Measurements from ENCODE around the gene ATP6V1G1. TPM values are rescaled to one million over a fixed set of nuclear protein-coding genes. Genes with fewer than 3 reads are reported as not detected.

The ATP6V1G1 gene
- total and polyA plus RNA-seq, 2 donors (not counting 1 experiment from before 2014, with no cell fraction given), result 86.8 to 150 TPM

DNA sequence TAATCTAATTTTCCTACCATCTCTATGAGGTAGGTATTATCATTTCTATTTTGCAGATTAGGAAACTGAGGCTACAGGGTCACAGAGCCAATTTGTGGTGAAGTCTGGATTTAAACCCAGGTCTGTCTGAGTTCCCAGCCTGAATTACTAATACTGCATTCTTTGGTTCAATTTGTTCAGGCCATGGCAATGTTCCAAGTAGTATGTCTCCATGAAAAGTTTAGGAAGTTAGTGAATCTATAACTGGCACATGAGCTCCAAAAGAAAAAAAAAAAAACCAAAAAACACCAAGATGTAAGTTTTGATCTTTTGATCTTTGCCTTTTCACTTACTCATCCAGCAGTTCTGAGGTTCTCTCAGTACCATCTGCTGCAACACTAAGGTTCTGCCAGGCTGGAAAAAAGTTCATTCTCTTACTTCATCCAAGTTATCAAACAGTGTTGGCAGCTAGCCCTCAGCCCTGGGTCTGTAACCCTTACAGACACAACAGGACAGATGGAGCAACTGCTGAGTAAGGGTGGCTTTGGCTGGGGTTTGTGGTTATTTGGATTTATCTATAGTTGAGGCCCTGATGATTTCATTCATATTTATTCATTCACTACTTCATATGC is 19.1 kb downstream of the ATP6V1G1 start:
- H4K20me1 ChIP-seq (ENCODE audit: control insufficient read depth, insufficient read depth, low read length, poor library complexity, severe bottlenecking), result no peaks in the 10 kb centered on the region
- no peak overlapping the region for H2AFZ ChIP-seq (ENCODE audit: insufficient read depth, low read depth, low read length, poor library complexity, severe bottlenecking)
- POLR2A ChIA-PET, result interaction anchor here (0.6 kb wide), 1 partner anchor 16 kb away, joined by 12 read pairs; no protein-coding TSS in a partner anchor
- H3K4me3 Mint-ChIP-seq, result no peak overlapping the region
- peaks cover 41 to 47% of the 10 kb centered on the region in 2 donors for H3K4me1 ChIP-seq (ENCODE audit: control insufficient read depth in 2 of 2, insufficient read depth in 2 of 2, low read length in 2 of 2)
- no peak for DNase-seq
- intact Hi-C loops (cut with micrococcal nuclease), result no loop called here
- peaks cover 50% of the 10 kb centered on the region for H3K4me1 Mint-ChIP-seq
- H3K27ac ChIP-seq (ENCODE audit: low read length in 2 of 2), result no peak overlapping the region
- TF ChIP-seq, protein P1, sequence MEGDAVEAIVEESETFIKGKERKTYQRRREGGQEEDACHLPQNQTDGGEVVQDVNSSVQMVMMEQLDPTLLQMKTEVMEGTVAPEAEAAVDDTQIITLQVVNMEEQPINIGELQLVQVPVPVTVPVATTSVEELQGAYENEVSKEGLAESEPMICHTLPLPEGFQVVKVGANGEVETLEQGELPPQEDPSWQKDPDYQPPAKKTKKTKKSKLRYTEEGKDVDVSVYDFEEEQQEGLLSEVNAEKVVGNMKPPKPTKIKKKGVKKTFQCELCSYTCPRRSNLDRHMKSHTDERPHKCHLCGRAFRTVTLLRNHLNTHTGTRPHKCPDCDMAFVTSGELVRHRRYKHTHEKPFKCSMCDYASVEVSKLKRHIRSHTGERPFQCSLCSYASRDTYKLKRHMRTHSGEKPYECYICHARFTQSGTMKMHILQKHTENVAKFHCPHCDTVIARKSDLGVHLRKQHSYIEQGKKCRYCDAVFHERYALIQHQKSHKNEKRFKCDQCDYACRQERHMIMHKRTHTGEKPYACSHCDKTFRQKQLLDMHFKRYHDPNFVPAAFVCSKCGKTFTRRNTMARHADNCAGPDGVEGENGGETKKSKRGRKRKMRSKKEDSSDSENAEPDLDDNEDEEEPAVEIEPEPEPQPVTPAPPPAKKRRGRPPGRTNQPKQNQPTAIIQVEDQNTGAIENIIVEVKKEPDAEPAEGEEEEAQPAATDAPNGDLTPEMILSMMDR (IDR thresholded peaks at IDR 0.05), result no peak
- TF ChIP-seq EZH2 (IDR thresholded peaks at IDR 0.05; ENCODE audit: borderline replicate concordance, insufficient read depth, low read depth, low read length, poor library complexity, severe bottlenecking), result no peak
- H3K27me3 ChIP-seq (replicated peaks in 1 of 4; ENCODE audit: control extremely low read depth in 1 of 4, control insufficient read depth in 3 of 4, insufficient read depth in 4 of 4, low read length in 3 of 4), result no peaks in the 10 kb centered on the region
- H3K27me3 Mint-ChIP-seq, result no peaks in the 10 kb centered on the region
- no peak overlapping the region for H3K9ac ChIP-seq (ENCODE audit: low read length)
- CTCF ChIA-PET, result interaction anchor here (0.6 to 1.5 kb wide), 6 partner anchors 12 to 87 kb away, joined by 3 to 8 read pairs (median 4); partner anchors contain the start of gene ATP6V1G1
- H3K4me2 ChIP-seq (replicated peaks; ENCODE audit: low read depth, low read length, poor library complexity, severe bottlenecking), result no peak overlapping the region
- peak overlapping the region; percentile 34 for H3K27ac Mint-ChIP-seq
- peaks cover 2 to 3% of the 10 kb centered on the region in 2 experiments for H3K36me3 ChIP-seq (replicated peaks in 1 of 2; ENCODE audit: control extremely low read depth in 1 of 2, control insufficient read depth in 1 of 2, extremely low read depth in 1 of 2, insufficient read depth in 2 of 2, low read length in 1 of 2)
- H3K4me3 ChIP-seq (ENCODE audit: control extremely low read depth in 1 of 5, extremely low read depth in 1 of 5, insufficient read depth in 1 of 5, low read depth in 2 of 5, low read length in 4 of 5), result no peak overlapping the region
- ATAC-seq (ENCODE audit: low read depth), result no peak
- peaks cover 3 to 7% (median 3%) of the 10 kb centered on the region in 3 donors for H3K9me3 ChIP-seq (ENCODE audit: control extremely low read depth in 1 of 3, control insufficient read depth in 2 of 3, insufficient read depth in 1 of 3, low read length in 2 of 3)
- H3K79me2 ChIP-seq (ENCODE audit: control insufficient read depth, insufficient read depth, low read length), result peaks cover 70% of the 10 kb centered on the region
- no peaks in the 10 kb centered on the region for H3K9me3 Mint-ChIP-seq (ENCODE audit: insufficient read depth)

Measured in B cell (primary cell).